IPS-20b (cell line): ENCODE measurements around the gene MMP26.

Experiments
- H3K27ac ChIP-seq: one replicate; pipeline ENCODE4 v1.5.1; 2013; ENCODE audit warnings: low read length
- H3K27me3 ChIP-seq: 2 replicates; pipeline ENCODE4 v1.6.1; 2013; ENCODE audit warnings: mild to moderate bottlenecking, low read length, inconsistent platforms; ENCODE audit not compliant: insufficient read depth
- H3K36me3 ChIP-seq: 2 replicates; pipeline ENCODE4 v1.6.1; 2013; ENCODE audit warnings: low read depth, mild to moderate bottlenecking, inconsistent platforms, low read length, moderate library complexity; ENCODE audit not compliant: insufficient read depth
- H3K4me1 ChIP-seq: 2 replicates; pipeline ENCODE4 v1.6.1; 2013; ENCODE audit warnings: mild to moderate bottlenecking, control low read depth, inconsistent platforms, low read length, moderate library complexity; ENCODE audit not compliant: insufficient read depth
- H3K4me3 ChIP-seq: 2 replicates; pipeline ENCODE4 v1.5.1; 2013; ENCODE audit warnings: mild to moderate bottlenecking, low read length, inconsistent platforms
- H3K9ac ChIP-seq: 2 replicates; pipeline ENCODE4 v1.6.1; 2013; ENCODE audit warnings: low read depth, mild to moderate bottlenecking, inconsistent platforms, low read length, moderate library complexity
- H3K9me3 ChIP-seq: 2 replicates; pipeline ENCODE4 v1.6.1; 2013; ENCODE audit warnings: mild to moderate bottlenecking, low read depth, low read length, inconsistent platforms; ENCODE audit not compliant: insufficient read depth

Gene MMP26

GRCh38 chr11:4740735-4741134 lies 36.2 kb downstream of the MMP26 start:
- Histone ChIP-seq H3K4me1 (no peaks in the 10 kb centered on the region), H3K27me3 (no peaks in the 10 kb centered on the region), H3K4me3 (no peak overlapping the region), H3K36me3 (no peaks in the 10 kb centered on the region), H3K9ac (no peak overlapping the region), H3K9me3 (no peaks in the 10 kb centered on the region), H3K27ac (no peak overlapping the region)

DNA sequence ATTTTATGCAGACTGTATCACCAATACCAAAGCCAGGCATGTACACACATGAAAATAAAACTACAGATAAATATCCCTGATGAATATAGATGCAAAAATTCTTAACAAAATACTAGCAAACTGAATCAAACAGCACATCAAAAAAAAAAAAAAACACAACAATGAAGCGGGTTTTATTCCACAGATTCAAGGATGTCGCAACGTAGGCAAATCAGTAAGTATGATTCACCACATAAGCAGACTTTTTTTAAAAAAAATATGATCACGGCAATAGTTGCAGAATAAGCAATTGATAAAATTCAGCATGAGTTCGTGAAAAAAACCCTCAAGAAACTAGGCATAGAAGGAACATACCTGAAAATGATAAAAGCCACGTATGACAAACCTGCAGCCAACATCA lies 43.9 kb downstream of the MMP26 start:
- Histone ChIP-seq H3K27ac (no peak overlapping the region), H3K27me3 (no peaks in the 10 kb centered on the region), H3K9me3 (no peaks in the 10 kb centered on the region), H3K4me1 (no peaks in the 10 kb centered on the region; the same call in 1 of the 2 replicates), H3K36me3 (no peaks in the 10 kb centered on the region), H3K4me3 (no peak overlapping the region), H3K9ac (no peak overlapping the region)

DNA sequence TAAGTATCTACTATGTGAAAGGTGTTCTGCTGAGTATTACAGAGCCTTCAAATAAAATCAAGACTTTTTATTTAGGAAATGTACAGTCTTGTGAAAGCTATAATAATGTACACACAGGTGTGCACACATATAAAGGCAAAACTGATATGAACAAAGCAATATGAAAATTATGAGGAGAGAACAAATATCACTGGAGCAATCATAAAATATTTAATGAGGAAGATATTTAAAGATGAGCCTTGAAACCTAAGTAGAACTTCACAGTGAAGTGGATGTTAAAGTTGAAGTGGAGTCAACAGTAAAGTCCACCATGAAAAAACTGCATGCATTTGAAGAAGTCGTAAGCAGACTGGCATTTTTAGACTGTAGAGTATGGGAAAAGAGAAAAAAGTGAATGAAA lies 46.6 kb downstream of the MMP26 start:
- Histone ChIP-seq H3K27ac (no peak overlapping the region), H3K9me3 (no peaks in the 10 kb centered on the region), H3K4me3 (no peak overlapping the region), H3K36me3 (no peaks in the 10 kb centered on the region), H3K4me1 (no peaks in the 10 kb centered on the region; the same call in 1 of the 2 replicates), H3K27me3 (no peaks in the 10 kb centered on the region), H3K9ac (no peak overlapping the region)
